DND-41 (cell line): ENCODE data around the gene ZDHHC7.

Experiments
- CTCF ChIP-seq: IDR thresholded peaks from 2 replicates; pipeline ENCODE4 v1.5.1; 2012; ENCODE audit warnings: borderline replicate concordance, low read length, moderate library complexity, mild to moderate bottlenecking; ENCODE audit not compliant: poor library complexity, severe bottlenecking; ENCODE audit errors: extremely low read depth
- EZH2 ChIP-seq: IDR thresholded peaks from 3 replicates; pipeline ENCODE4 v1.6.1; 2012; ENCODE audit warnings: borderline replicate concordance, low read depth, mild to moderate bottlenecking, moderate library complexity, low read length, inconsistent platforms; ENCODE audit not compliant: severe bottlenecking

GRCh38 chr16:84973776-84974523 lies 37.4 kb downstream of the ZDHHC7 start:
- no peak for TF ChIP-seq EZH2
- no peak for TF ChIP-seq CTCF
